Muscle of arm (tissue), 12 donors: ENCODE results near the gene EMC8. TPM values are rescaled to one million over a fixed set of nuclear protein-coding genes. Genes with fewer than 3 reads are reported as not detected.

Experiments
- DNase-seq: peaks from one replicate; pipeline ENCODE4 v3.0.0-alpha.2; 2013
- polyA plus RNA-seq, 12 donors: library from polyadenylated mRNA; unstranded; fragments of 120-200 nt; gene quantifications; one replicate each; pipeline ENCODE4 v1.2.1, GENCODE V29; 2013; ENCODE audit not compliant: insufficient read length in 12 of 12

The EMC8 gene
- polyA plus RNA-seq, 12 donors = 15.3 to 31.5 (median 18.9) TPM; not detected in 1

GRCh38 chr16:85836706-85837582 lies 37.6 kb upstream of the EMC8 start:
- DNase-seq = no peak

DNA sequence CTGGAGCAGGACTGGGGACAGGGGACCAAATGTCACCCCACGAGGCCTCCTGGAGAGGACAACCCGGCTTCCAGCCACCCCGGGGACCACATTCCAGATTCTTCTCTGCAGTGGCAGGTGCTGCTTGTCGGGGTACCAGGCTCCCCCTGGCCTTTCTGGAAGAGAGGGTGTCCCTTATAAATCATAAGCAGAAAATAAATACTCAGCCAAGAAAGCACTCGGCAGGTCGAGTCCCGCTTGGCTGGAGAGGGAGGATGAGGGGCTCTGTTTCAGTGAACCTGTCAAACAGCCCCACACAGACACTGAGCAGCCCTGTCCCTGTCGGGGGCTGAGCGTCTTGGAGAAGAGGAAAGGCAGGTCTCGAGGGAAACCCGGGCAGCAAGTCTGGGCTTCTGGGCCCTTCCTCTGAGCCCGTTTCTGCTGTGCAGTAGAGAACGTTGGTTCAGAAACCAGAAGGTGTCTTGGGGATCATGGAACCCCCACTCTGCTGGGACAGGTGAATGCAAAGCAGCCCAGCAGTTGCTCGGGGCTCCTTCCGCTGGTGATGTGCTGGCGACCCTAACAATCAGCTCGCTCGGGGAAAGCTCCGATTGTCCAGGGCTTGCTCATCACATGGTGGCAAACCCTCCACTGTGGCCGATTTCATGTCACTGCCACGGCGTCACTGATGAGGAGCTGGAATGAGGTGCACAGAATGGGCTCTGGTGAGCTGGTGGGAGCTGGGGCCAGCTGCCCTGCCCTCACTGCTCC lies 36.8 kb upstream of the EMC8 start:
- no peak for DNase-seq

GRCh38 chr16:85835227-85835751 lies 35.9 kb upstream of the EMC8 start:
- DNase-seq = no peak

DNA sequence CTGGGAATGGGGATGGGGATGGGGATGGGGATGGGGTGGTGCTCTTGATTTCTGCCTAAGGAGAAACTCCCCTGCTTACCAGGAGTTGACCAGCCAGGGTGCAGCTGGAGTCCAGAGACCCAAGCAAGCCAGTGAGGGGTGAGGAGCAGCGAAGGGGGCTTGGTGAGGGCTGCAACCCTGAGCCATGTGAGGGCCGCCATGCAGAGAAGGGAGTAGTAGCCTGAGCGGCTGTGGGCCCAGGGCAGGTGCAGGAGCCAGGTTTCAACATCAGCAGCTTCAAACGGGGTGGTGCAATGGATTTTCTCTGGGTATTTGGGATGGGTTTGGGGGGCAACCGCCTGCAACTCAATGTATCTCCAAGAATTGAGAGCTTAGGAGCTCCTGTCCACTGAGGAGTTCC lies 35.4 kb upstream of the EMC8 start:
- DNase-seq = no peak

GRCh38 chr16:85833219-85833920 lies 34.0 kb upstream of the EMC8 start:
- no peak for DNase-seq

DNA sequence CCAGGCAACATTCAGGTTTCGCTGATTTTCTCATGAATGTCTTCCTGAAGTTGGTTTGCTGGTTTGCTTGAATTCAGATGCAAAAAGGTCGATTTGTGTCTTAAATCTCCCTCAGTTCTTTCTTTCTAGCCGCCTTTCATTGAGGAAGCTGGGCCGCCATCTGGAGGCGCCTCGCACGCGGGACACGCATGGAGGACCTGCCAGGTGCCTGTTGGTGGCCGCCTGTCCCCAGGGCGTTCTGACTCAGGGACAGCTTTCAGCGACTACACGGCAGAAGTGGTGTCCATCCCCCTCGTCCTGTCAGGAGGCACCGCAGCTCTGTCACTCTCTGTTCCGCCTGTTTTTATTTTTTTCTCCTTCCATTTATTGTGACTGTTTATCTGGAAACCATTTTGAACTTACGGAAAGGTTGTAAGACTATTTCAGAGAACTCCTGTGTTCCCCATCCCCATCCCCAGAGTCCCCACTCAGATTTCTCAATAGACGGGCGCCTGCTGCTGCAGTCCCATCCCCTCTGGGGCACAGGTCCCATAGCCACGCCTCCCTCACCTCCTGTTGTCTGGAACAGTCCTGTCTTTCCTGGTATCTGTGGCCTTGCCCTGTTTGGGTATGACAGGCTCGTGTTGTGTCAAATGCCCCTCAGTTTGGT lies 33.4 kb upstream of the EMC8 start:
- no peak for DNase-seq

GRCh38 chr16:85830821-85831220 lies 31.5 kb upstream of the EMC8 start:
- DNase-seq = no peak

- DNase-seq = no peak
These were observed 30.6 kb upstream of the EMC8 start for GRCh38 chr16:85829751-85830445.

DNA sequence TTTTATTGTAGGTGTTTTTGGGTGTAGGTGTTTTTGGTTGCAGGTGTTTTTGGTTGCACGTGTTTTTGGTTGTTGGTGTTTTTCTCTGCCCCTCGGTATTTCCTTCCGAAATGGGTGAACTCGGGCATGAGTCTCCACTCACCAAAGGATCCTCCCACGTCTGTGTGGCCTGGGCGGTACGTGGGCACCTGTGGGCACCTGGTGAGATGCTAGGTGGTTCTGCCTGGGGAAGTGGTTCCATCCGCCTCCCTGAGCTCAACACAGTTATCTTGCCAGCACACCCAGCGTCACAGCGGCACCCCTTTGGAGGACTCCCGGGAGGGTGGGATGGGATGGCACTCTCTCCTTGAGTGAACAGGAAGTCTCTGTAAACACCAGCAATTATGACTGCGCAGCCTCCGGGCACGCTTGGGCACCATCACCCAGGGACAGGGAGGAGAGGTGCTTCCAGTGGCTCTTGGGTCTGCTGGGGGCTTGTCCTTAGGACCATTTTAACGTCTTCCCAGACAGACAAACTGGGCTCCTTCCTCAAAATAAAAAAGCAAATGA lies 29.9 kb upstream of the EMC8 start:
- no peak for DNase-seq

DNA sequence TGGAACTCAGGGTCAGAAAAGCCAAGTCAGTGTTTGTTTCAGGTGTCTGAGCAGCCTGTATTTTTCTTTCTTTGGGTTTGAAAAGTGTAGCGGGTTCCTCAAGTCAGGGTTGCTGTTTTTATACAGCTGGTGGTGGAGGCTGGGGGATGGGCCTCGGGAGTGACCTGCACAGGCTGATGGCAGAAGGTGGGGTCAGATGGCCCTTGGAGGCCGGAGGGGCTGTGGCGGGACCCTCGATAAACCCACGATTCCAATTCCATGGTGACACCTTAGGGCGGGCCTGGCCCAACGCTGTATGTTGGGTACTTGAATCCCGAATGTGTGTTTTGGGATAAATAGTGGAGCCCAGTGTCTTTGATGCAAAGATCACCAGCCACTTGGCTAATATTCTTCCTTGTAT lies 28.8 kb upstream of the EMC8 start:
- DNase-seq = no peak

DNA sequence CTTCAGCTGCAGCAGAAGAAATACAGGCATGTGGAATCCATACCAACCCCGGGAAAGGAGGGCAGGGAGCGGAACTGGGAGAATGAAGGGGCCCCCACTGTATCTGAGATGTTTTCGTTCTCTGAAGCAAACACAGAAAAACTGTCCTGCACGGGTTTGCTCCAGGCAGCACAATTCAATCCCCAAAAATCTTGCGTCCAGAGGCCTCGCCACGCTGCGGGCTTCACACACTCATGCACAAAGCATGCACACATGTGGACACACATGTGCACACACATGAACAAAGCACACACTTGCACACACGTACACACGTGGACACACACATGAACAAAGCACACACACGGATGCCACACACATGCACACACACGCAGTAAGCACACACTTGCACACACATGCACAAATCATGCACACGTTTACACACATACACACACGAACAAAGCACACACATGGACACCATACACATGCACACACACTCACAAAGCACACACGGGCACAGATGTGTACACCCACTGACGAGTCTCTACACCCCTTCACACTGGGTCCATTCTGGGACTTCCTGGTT lies 27.4 kb upstream of the EMC8 start:
- DNase-seq = no peak

DNA sequence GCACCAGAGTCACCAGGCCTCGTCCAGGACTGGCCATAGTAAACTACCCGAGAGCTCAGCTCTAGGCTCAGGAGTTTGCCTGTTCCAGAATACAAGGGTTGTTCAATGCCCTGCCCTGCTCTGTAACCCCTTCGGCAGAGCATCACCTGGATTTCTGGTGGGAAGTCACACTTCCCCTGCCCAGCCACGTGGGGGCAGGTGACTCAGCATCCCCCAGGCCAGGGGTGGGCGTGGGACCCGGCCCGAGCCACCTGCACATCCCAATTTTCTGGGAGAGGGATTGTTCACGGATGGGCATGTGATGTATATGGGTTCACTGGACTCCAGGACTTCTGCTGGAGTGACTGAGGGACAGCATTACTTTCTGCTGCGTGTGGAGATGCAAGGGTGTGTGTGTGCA lies 26.0 kb upstream of the EMC8 start:
- no peak for DNase-seq

- DNase-seq = no peak
These were observed 25.1 kb upstream of the EMC8 start for GRCh38 chr16:85824161-85825135.

- no peak for DNase-seq
These were observed 24.1 kb upstream of the EMC8 start for GRCh38 chr16:85823328-85823920.

- no peak for DNase-seq
These were observed 22.8 kb upstream of the EMC8 start for GRCh38 chr16:85822145-85822544.

GRCh38 chr16:85821390-85822135 lies 22.2 kb upstream of the EMC8 start:
- DNase-seq = peak; percentile 75

- no peak for DNase-seq
These were observed 21.4 kb upstream of the EMC8 start for GRCh38 chr16:85820604-85821372.
